DND-41 (cell line): ENCODE results near the gene FOSL1.

ENCODE experiments used
- ATAC-seq: fragments of 200-7000 bp; cut with Tn5 transposase; 3 replicates; pipeline ENCODE4 v1.9.1; 2021; ENCODE audit warnings: low read depth; ENCODE audit not compliant: insufficient read depth
- DNase-seq: peaks from one replicate; pipeline ENCODE4 v3.0.0-alpha.2; 2020
- H2AFZ ChIP-seq: 2 replicates; pipeline ENCODE4 v1.6.0; 2012; ENCODE audit warnings: low read depth, low read length
- H3K27ac ChIP-seq: 2 replicates; pipeline ENCODE4 v1.5.1; 2012; ENCODE audit warnings: low read length, inconsistent platforms
- H3K27me3 ChIP-seq: fragments of 200-600 bp; sonication (generic); 2 replicates; pipeline ENCODE4 v1.6.0; 2012; ENCODE audit warnings: low read length, mild to moderate bottlenecking, inconsistent platforms; ENCODE audit not compliant: insufficient read depth, poor library complexity
- H3K36me3 ChIP-seq: 2 replicates; pipeline ENCODE4 v1.5.1; 2012; ENCODE audit warnings: low read length, inconsistent platforms; ENCODE audit not compliant: insufficient read depth
- H3K4me1 ChIP-seq: 2 replicates; pipeline ENCODE4 v1.5.1; 2012; ENCODE audit warnings: mild to moderate bottlenecking, low read length; ENCODE audit not compliant: insufficient read depth
- H3K4me2 ChIP-seq: 2 replicates; pipeline ENCODE4 v1.6.0; 2012; ENCODE audit warnings: mild to moderate bottlenecking, moderate library complexity, low read length, inconsistent platforms; ENCODE audit not compliant: insufficient read depth
- H3K4me3 ChIP-seq, 2 experiments: fragments of 200-600 bp in 1 of 2; shearing (Covaris generic) in 1 of 2; 2 replicates each; pipeline ENCODE4 v1.5.1; 2012 to 2016; ENCODE audit warnings: inconsistent platforms in 2 of 2, low read length in 2 of 2, mild to moderate bottlenecking in 2 of 2, low read depth in 1 of 2, moderate library complexity in 1 of 2
- H3K79me2 ChIP-seq: 2 replicates; pipeline ENCODE4 v1.6.0; 2012; ENCODE audit warnings: low read length, inconsistent platforms; ENCODE audit not compliant: insufficient read depth
- H3K9ac ChIP-seq: 2 replicates; pipeline ENCODE4 v1.6.0; 2012; ENCODE audit warnings: low read depth, mild to moderate bottlenecking, inconsistent platforms, low read length, moderate library complexity
- H3K9me3 ChIP-seq: 2 replicates; pipeline ENCODE4 v1.5.1; 2012; ENCODE audit warnings: low read length, moderate library complexity, mild to moderate bottlenecking, inconsistent platforms; ENCODE audit not compliant: insufficient read depth, severe bottlenecking
- H4K20me1 ChIP-seq: 2 replicates; pipeline ENCODE4 v1.6.0; 2012; ENCODE audit warnings: low read length; ENCODE audit not compliant: insufficient read depth
- EZH2 ChIP-seq: IDR thresholded peaks from 3 replicates; pipeline ENCODE4 v1.6.1; 2012; ENCODE audit warnings: borderline replicate concordance, low read depth, mild to moderate bottlenecking, moderate library complexity, low read length, inconsistent platforms; ENCODE audit not compliant: severe bottlenecking
- TF ChIP-seq, protein P1 (sequence below): IDR thresholded peaks from 2 replicates; pipeline ENCODE4 v1.5.1; 2012; ENCODE audit warnings: borderline replicate concordance, low read length, moderate library complexity, mild to moderate bottlenecking; ENCODE audit not compliant: poor library complexity, severe bottlenecking; ENCODE audit errors: extremely low read depth

The FOSL1 gene

DNA sequence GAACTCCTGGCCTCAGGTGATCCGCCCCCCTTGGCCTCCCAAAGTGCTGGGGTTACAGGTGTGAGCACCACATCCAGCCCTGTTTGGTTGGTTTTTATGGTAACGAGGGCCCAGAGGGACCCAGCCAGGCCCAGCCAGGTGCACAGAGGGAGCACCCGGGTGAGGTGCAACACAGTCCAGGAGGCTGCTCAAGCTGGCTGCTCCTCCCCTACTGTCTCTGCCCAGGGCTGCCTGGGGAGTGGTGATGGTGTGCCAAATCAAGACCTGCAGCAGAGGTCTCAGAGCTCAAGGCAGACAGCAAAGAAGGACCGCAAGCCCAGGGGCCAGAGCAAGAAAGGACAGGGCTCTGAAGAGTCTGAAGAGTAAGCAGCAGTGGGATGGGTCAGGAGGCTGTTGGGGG lies 46.5 kb upstream of the FOSL1 start:
- TF ChIP-seq, protein P1, sequence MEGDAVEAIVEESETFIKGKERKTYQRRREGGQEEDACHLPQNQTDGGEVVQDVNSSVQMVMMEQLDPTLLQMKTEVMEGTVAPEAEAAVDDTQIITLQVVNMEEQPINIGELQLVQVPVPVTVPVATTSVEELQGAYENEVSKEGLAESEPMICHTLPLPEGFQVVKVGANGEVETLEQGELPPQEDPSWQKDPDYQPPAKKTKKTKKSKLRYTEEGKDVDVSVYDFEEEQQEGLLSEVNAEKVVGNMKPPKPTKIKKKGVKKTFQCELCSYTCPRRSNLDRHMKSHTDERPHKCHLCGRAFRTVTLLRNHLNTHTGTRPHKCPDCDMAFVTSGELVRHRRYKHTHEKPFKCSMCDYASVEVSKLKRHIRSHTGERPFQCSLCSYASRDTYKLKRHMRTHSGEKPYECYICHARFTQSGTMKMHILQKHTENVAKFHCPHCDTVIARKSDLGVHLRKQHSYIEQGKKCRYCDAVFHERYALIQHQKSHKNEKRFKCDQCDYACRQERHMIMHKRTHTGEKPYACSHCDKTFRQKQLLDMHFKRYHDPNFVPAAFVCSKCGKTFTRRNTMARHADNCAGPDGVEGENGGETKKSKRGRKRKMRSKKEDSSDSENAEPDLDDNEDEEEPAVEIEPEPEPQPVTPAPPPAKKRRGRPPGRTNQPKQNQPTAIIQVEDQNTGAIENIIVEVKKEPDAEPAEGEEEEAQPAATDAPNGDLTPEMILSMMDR: no peak
- no peak for TF ChIP-seq EZH2
- H2AFZ ChIP-seq: no peak overlapping the region
- no peaks in the 10 kb centered on the region for H3K79me2 ChIP-seq
- no peak for ATAC-seq
- H4K20me1 ChIP-seq: no peaks in the 10 kb centered on the region
- no peaks in the 10 kb centered on the region for H3K9me3 ChIP-seq
- H3K4me2 ChIP-seq: no peak overlapping the region
- no peak overlapping the region for H3K4me3 ChIP-seq
- no peaks in the 10 kb centered on the region for H3K4me1 ChIP-seq
- H3K36me3 ChIP-seq: no peaks in the 10 kb centered on the region
- no peak overlapping the region for H3K27ac ChIP-seq
- no peak overlapping the region for H3K9ac ChIP-seq
- no peak for DNase-seq
- H3K27me3 ChIP-seq: no peaks in the 10 kb centered on the region

DNA sequence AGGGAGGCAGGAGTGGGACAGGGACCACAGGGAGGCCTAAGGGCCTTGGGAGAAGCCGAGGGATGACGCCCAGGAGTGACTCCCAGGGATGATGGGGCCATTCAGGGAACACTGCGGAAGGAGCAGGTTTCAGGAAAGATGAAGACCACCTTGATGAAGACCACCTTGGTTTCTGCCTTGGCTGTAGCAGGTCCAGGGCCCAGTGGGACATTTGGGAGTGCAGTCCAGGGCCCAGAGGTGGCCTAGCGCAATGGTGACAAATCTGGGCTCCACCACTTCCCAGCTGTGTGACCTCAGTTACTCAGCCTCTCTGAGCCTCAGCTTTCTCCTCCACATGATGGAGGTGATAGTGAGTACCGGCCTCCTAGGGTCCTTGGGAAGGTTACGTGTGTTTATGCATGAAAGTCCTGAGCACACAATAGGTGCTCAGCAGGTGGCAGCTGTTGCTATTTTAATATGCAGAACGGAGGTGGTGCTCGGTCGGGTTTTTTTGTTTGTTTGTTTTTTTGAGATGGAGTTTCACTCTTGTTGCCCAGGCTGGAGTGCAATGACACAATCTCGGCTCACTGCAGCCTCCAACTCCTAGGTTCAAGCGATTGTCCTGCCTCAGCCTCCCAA lies 45.9 kb upstream of the FOSL1 start:
- Histone ChIP-seq H3K27me3 (no peaks in the 10 kb centered on the region), H3K4me1 (no peaks in the 10 kb centered on the region), H3K9ac (no peak overlapping the region), H3K4me2 (no peak overlapping the region), H3K79me2 (no peaks in the 10 kb centered on the region), H3K36me3 (no peaks in the 10 kb centered on the region), H4K20me1 (no peaks in the 10 kb centered on the region), H2AFZ (no peak overlapping the region), H3K4me3 (no peak overlapping the region), H3K27ac (no peak overlapping the region), H3K9me3 (no peaks in the 10 kb centered on the region)
- TF ChIP-seq, protein P1: no peak
- no peak for TF ChIP-seq EZH2
- ATAC-seq (no peak), DNase-seq (no peak)

DNA sequence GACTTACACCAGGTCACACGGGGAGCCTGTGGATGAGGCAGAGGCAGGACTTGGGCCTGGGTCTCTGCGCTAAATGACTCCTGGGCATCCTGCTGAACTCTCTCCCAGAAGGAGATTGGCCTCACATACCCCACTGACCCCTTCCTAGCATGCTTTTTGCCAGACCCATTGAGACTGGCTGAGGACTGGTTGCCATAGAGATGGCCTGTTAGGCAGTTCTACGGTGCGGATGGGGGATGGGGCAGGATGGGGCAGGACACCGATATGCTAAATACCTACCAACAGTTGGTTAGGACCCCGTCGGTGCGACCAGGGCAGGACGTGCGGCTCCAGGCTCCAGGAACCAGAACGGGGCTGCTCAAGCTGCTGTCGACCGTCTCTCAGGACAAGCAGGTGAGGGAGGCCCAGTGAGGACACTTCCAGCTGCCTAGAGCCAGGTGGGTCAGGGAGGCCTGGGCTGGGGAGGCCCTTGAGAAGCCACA lies 45.3 kb upstream of the FOSL1 start, which contains the start of gene TSGA10IP:
Gene TSGA10IP, plus strand, starts transcription at position 51 of the 482 bp plus-strand sequence. Its CDS starts 196 bp downstream, at position 247.
- Histone ChIP-seq H2AFZ (no peak within 1 kb of the TSS), H3K27me3 (no peaks in the 10 kb centered on the region), H3K4me2 (no peak within 1 kb of the TSS), H3K36me3 (no peaks in the 10 kb centered on the region), H3K27ac (no peak within 1 kb of the TSS), H3K9me3 (no peaks in the 10 kb centered on the region), H3K9ac (no peak within 1 kb of the TSS), H4K20me1 (no peaks in the 10 kb centered on the region), H3K4me3 (no peak within 1 kb of the TSS), H3K4me1 (no peaks in the 10 kb centered on the region), H3K79me2 (no peaks in the 10 kb centered on the region)
- TF ChIP-seq EZH2: no peak
- TF ChIP-seq, protein P1: no peak
- no peak for ATAC-seq
- no peak for DNase-seq

DNA sequence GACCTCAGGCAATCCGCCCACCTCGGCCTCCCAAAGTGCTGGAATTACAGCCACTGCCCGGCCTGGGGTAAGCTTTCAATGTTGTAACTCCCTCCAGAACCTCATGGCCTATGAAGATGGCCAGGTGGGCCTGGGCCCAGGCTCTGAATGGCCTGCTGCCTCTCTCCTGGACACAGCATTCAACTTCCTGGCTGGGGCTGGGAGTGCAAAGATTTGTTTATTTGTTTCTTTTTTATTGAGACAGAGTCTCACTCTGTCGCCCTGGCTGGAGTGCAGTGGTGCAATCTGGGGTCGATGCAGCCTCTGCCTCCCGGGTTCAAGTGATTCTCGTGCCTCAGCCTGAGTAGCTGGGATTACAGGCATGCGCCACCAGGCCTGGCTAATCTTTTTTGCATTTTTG lies 44.6 kb upstream of the FOSL1 start:
- H3K4me3 ChIP-seq: no peak overlapping the region
- H3K36me3 ChIP-seq: no peaks in the 10 kb centered on the region
- H2AFZ ChIP-seq: no peak overlapping the region
- no peaks in the 10 kb centered on the region for H3K27me3 ChIP-seq
- H3K9ac ChIP-seq: no peak overlapping the region
- no peaks in the 10 kb centered on the region for H4K20me1 ChIP-seq
- no peaks in the 10 kb centered on the region for H3K79me2 ChIP-seq
- H3K27ac ChIP-seq: no peak overlapping the region
- no peaks in the 10 kb centered on the region for H3K4me1 ChIP-seq
- ATAC-seq: no peak
- no peak for TF ChIP-seq EZH2
- TF ChIP-seq, protein P1: no peak
- no peaks in the 10 kb centered on the region for H3K9me3 ChIP-seq
- no peak for DNase-seq
- no peak overlapping the region for H3K4me2 ChIP-seq
